NCI-H526 treated with DMSO at 0.1 percent for 48 hours (cell line): ENCODE measurements around the gene ARMC9.

Experiments
- DNase-seq: peaks from one replicate; lab custom pipeline; 2025; lab: John Stamatoyannopoulos, UW

Gene ARMC9

DNA sequence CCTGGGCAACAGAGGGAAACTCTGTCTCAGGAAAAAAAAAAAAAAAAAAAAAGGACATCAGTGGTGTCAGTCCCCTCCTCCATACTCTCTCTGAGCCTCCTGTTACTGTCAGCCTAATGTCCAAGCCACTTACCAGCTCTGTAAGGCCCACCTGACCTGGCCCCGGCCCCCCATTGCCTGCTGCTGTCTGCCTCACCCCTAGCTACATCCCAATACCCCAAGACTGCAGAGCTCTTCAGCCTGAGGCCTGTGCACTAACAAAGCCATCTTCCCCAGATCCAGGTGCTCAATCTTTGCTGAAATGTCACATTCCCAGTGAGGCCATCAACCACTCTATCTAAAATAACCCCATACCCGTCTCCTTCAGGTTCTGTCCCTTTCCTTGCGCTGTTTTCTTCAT is 5.7 kb downstream of the ARMC9 start:
- DNase-seq: no peak

DNA sequence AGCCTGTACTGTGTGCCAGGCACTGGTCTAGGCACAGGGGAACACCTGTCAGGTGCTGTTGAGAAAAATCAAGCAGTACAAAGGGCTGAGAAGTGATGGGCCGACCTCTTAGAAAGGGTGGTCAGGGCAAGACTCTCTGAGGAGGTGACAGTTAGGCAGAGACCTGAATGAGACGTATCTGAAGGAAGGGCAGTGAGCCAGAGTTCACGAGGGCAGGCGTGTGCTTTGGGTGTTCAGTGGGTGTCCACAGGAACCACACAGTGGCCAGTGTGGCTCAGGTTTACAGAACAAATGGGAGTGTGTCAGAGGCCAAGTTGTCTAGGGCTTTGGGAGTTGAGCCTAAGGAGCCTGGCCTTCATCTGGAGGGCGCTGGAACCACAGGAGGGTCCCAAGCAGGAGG is 6.2 kb downstream of the ARMC9 start:
- DNase-seq: no peak

- no peak for DNase-seq
Measured at GRCh38 chr2:231207734-231208133, 9.3 kb downstream of the ARMC9 start.

DNA sequence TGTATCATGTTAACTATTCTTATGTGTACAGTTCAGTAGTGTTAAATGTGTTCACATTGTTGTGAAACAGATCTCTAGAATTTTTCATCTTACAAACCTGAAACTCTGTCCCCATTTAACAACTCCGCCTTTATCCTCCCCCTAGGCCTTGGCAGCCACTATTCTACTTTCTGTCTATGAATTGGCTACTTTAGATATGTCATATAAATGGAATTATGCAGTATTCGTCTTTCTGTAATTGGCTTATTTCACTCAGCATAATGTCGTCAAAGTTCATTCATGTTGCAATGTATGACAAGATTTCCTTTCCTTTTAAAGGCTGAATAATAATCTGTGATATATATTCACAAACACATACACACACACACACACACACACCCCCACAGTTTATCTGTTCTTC is 12.4 kb downstream of the ARMC9 start:
- no peak for DNase-seq

DNA sequence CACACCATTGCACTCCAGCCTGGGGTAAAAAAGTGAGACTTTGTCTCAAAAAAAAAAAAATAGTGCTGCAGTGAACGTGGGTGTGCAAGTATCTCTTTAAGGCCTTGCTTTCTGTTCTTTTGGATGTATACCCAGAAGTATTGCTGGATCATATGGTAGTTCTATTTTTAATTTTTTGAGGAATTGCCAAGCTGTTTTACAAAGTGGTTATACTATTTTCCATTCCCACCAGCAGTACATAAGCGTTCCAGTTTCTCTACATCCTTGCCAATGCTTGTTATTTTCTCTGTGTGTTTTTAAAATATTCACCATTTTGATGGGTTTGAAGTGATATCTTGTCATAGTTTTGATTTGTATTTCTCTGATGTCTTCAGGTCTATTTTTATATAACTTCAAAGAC is 13.1 kb downstream of the ARMC9 start:
- no peak for DNase-seq

- no peak for DNase-seq
Measured at GRCh38 chr2:231212329-231212845, 14.0 kb downstream of the ARMC9 start.

DNA sequence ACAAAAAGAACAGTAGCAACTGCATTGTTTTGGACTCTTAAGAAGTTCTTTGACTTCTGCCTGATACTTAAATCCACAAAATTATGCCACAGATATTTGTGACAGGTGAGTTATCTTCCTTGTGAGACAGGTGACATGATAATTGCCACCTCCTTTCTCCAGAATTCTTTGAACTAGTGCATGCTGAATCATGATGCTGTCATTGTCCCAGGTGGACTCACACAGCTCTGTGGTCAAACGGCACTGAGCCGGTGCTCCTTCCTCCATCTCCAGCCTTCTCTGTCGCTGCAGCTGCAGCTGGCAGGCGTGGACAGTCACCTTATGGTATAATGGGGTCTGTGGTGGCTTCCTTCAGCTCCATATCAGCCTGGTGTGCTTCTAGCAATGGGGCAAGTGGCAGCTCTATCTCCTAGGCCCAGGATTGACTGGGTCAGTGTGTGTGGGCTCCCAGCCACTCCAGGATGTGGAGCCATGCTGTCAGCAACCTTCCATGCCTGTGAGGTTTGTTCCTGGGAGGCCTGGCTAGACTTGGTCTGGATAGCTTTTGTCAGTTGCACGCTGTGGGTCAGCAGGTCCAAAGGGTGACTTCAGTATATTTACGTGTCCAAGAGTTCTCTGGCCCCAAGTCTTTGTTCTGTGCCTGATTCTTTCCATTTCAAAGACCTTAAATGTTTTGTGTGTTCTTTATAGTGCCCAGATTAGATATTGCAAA is 15.7 kb downstream of the ARMC9 start:
- no peak for DNase-seq

- DNase-seq: no peak
Measured at GRCh38 chr2:231218366-231218765, 19.9 kb downstream of the ARMC9 start.

- DNase-seq: no peak
Measured at GRCh38 chr2:231219289-231219688, 20.9 kb downstream of the ARMC9 start.

GRCh38 chr2:231221761-231222160 is 23.3 kb downstream of the ARMC9 start:
- no peak for DNase-seq

DNA sequence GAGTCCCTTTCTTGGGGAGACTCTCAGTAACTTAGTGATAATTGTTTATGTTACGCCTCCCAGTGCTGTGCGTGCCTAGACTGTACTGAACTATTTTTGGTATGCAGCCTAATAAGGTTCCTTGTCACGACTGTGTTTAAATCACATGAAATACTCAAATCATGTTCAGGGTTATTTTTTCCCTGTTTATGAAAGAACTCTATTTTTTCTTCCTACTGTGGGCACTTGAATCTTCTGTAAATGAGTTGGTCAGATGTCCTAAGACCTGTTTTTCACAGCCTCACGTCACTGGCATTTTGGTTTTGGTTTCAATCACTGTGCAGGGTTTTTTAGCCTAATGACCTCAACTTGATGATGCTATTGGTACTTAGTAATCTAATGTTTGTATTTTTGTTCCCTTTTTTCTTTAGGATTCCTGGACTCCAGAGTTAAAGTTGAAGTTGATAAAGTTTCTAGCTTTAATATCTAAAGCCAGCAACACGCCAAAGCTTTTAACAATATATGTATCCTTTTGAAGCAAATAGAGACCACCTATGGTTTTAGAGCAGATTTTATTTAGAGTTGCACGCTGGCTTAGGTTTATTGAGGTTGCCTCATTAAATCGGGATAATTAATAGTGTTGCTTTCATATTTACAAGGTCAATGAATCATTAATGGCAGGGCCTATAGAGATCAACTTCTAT is 24.0 kb downstream of the ARMC9 start:
- no peak for DNase-seq

- no peak for DNase-seq
Measured at GRCh38 chr2:231223001-231223375, 24.6 kb downstream of the ARMC9 start.

DNA sequence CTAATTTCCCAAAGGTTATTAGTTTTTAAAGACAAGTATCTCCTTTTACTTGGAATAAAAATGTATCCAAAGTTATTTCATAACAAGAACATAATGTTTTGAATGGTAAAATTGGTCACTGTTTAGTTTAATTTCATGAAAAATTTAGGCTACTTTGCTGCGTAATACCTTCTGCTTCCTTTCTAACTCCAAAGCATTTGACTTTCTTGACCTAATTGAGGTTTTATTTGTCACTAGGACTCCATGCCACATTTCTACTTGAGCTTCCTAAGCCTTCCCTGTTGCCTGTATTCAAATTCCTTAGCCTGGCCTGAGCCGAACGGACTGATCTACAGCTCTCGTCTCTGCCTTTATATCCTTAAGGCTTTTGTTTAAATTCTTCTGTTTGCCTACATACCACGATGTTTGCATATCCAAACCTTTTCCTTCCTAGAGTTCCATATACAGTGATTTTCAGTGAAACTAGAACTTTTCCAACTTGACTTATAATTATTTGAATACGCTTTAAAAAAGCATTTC is 25.1 kb downstream of the ARMC9 start:
- DNase-seq: peak; percentile 31

- DNase-seq: peak; percentile 59
Measured at GRCh38 chr2:231227310-231228162, 29.1 kb downstream of the ARMC9 start.

DNA sequence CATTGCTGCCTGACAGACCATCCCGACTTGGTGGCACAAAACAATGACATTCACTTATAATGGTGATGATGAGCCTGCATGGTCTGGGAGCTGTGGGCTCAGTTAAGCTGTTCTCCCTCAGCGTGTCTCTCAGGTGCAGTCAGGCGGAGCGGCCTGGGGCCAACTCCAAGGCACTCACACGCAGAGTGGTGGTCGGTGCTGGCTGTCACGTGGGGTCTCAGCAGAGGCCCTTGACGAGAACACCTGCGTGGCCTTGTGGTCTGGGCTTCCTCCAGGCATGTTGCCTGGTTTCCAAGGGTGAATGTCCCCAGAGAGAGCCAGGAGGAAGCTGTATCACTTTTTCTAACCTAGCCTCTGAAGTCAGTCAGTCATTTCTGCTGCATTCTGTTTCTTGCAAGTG is 29.8 kb downstream of the ARMC9 start:
- DNase-seq: no peak

GRCh38 chr2:231228974-231229529 is 30.6 kb downstream of the ARMC9 start:
- no peak for DNase-seq

DNA sequence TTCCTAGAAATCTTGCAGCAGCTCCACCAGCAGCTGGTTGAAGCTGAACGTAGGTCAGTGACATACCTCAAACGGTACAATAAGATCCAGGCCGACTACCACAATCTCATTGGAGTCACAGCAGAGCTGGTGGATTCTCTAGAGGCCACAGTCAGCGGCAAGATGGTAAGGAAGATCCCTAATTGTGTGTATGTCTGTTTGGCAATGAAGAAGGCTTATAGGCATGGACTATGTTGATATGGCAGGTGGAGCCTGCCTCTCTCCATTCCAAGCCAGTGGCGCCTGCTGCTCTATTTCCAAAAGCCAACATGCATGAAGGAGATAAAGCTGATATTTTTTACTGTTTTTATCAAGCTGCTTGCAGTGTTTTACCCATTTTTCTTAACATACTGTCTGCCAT is 36.8 kb downstream of the ARMC9 start:
- no peak for DNase-seq

DNA sequence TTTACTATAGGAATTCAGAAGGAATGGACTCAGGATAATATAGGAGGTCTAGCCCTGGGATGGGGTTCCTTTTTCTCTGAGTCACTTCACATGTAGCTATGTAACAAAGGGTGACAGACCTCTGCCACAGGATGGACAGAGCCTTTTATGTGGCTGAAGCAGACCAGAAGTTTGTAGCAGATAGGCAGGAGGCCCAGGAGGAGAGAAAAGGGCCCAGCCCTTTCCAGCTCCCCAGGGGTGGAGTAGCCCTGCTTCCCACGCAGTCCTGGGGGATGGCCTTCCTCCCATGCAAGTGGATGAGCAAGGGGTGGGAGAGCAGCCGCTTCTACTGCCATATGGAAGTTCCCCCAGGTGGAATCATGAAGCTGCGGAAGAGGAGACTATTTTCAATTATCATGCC is 40.3 kb downstream of the ARMC9 start:
- no peak for DNase-seq

DNA sequence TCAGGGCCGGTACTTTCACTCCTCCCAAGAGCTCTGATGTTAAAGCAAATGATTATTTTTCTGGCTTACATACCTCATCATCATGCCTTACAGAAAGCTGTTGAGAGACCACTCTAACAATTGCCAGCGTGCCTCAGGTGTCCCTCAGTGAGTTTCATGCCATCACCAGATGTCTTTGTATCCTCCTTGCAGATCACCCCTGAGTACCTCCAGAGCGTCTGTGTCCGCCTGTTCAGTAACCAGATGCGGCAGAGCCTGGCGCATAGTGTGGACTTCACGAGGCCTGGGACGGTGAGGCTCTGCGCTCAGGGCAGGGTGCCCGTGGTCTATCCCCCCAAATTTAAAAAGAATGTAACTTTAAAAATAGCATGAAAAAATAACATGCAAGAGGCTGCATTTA is 41.3 kb downstream of the ARMC9 start:
- no peak for DNase-seq

GRCh38 chr2:231241755-231242507 is 43.5 kb downstream of the ARMC9 start:
- no peak for DNase-seq

GRCh38 chr2:231243866-231244265 is 45.4 kb downstream of the ARMC9 start:
- no peak for DNase-seq
